Measurements from ENCODE around the gene WNT3A. TPM values are rescaled to one million over a fixed set of nuclear protein-coding genes. Genes with fewer than 3 reads are reported as not detected.

The WNT3A gene
- total RNA-seq, 1 donor from 2014 or later = not detected

Small RNAs within 50 kb of the gene (microRNA-seq; reads per million reads assigned to microRNA genes)
- gene MIR3620 = not detected

Other genes with a start within 250 kb of the WNT3A start
- not detected for gene PRSS38, start 191.3 kb upstream of the WNT3A start, total RNA-seq
- gene WNT9A, start 59.1 kb upstream of the WNT3A start, total RNA-seq = 0.73 TPM
- 281 TPM for gene ARF1, start 75.7 kb downstream of the WNT3A start, total RNA-seq
- gene C1orf35, start 96.3 kb downstream of the WNT3A start, total RNA-seq = 6.0 TPM
- gene MRPL55, start 102.3 kb downstream of the WNT3A start, total RNA-seq = 57.0 TPM
- gene GUK1, start 133.3 kb downstream of the WNT3A start, total RNA-seq = 162 TPM
- 1.6 TPM for gene GJC2, start 142.9 kb downstream of the WNT3A start, total RNA-seq
- gene IBA57, start 158.8 kb downstream of the WNT3A start, total RNA-seq = 12.7 TPM
- gene OBSCN, start 201.0 kb downstream of the WNT3A start, total RNA-seq = 275 TPM

Measured in Right ventricle myocardium inferior (tissue), 1 donor.